ENCODE data around the gene MPP1.

The MPP1 gene

GRCh38 chrX:154775419-154776349 is 29.6 kb downstream of the MPP1 start:
- DNase-seq (ENCODE audit: low spot score) = no peak

- DNase-seq (ENCODE audit: low spot score) = no peak
These were observed 30.7 kb downstream of the MPP1 start for GRCh38 chrX:154774622-154775021.

- peak; percentile 94 for DNase-seq (ENCODE audit: low spot score)
These were observed 42.6 kb downstream of the MPP1 start, which contains the start of gene DKC1 for GRCh38 chrX:154762537-154763296. Gene DKC1 (plus strand): TSS chrX:154762864. CDS start chrX:154762966, 102 bp downstream.

GRCh38 chrX:154761977-154762536 is 43.2 kb downstream of the MPP1 start:
- no peak for DNase-seq (ENCODE audit: low spot score)

- no peak for DNase-seq (ENCODE audit: low spot score)
These were observed 46.6 kb downstream of the MPP1 start for GRCh38 chrX:154758696-154759095.

GRCh38 chrX:154751669-154752271 is 53.5 kb downstream of the MPP1 start:
- no peak for DNase-seq (ENCODE audit: low spot score)

- DNase-seq (ENCODE audit: low spot score) = no peak
These were observed 54.0 kb downstream of the MPP1 start for GRCh38 chrX:154751203-154751668.

GRCh38 chrX:154750301-154751202 is 54.7 kb downstream of the MPP1 start, which contains the start of gene GAB3:
Gene GAB3 (minus strand): TSS chrX:154751077. CDS start chrX:154751025, 52 bp downstream.
- peak; percentile 55 for DNase-seq (ENCODE audit: low spot score)

- no peak for DNase-seq (ENCODE audit: low spot score)
These were observed 55.4 kb downstream of the MPP1 start for GRCh38 chrX:154749856-154750255.

GRCh38 chrX:154748712-154749339 is 56.5 kb downstream of the MPP1 start:
- DNase-seq (ENCODE audit: low spot score) = peak; percentile 49

- no peak for DNase-seq (ENCODE audit: low spot score)
These were observed 62.7 kb downstream of the MPP1 start for GRCh38 chrX:154742613-154743012.

- no peak for DNase-seq (ENCODE audit: low spot score)
These were observed 65.3 kb downstream of the MPP1 start for GRCh38 chrX:154739952-154740465.

GRCh38 chrX:154738011-154738738 is 67.1 kb downstream of the MPP1 start:
- DNase-seq (ENCODE audit: low spot score) = no peak

GRCh38 chrX:154737136-154737535 is 68.1 kb downstream of the MPP1 start:
- DNase-seq (ENCODE audit: low spot score) = no peak

GRCh38 chrX:154735695-154736393 is 69.4 kb downstream of the MPP1 start:
- DNase-seq (ENCODE audit: low spot score) = no peak

GRCh38 chrX:154734061-154734781 is 71.1 kb downstream of the MPP1 start:
- DNase-seq (ENCODE audit: low spot score) = no peak

- no peak for DNase-seq (ENCODE audit: low spot score)
These were observed 72.2 kb downstream of the MPP1 start for GRCh38 chrX:154733066-154733425.

GRCh38 chrX:154732421-154733065 is 72.7 kb downstream of the MPP1 start:
- DNase-seq (ENCODE audit: low spot score) = no peak
